GM12878 (cell line): ENCODE measurements around the gene MRPL28. TPM values are rescaled to one million over a fixed set of nuclear protein-coding genes. Genes with fewer than 3 reads are reported as not detected.

Experiments used
- ATAC-seq: fragments of 200-7000 bp; cut with Tn5 transposase; 3 replicates; pipeline ENCODE4 v1.9.1; 2020; ENCODE audit warnings: mild to moderate bottlenecking, moderate library complexity
- BruUV-seq: library from RNA; stranded (reverse); fragments of 400-500 nt; replicated peaks from 2 replicates; lab custom pipeline; 2021; lab: Mats Ljungman, UMichigan
- CTCF ChIA-PET: fragments of 300-600 bp; sonication (Branson Sonifier 250); formaldehyde crosslinking; extraction: SDS; loops from one replicate; lab custom pipeline; 2021; ENCODE audit warnings: inconsistent platforms; lab: Yijun Ruan, JAX
- POLR2A ChIA-PET: fragments of 350-600 bp; formaldehyde crosslinking; extraction: SDS; loops from one replicate; lab custom pipeline; 2021; ENCODE audit warnings: inconsistent platforms; lab: Charles Lee
- RAD21 ChIA-PET: fragments of 300-600 bp; sonication (Branson Sonifier 250); formaldehyde crosslinking; loops from one replicate; lab custom pipeline; 2023; ENCODE audit warnings: antibody characterized with exemption; ENCODE audit not compliant: unreplicated experiment; lab: Charles Lee
- SMC1A ChIA-PET: fragments of 300-600 bp; sonication (Branson Sonifier 250); formaldehyde crosslinking; loops from one replicate; lab custom pipeline; 2023; ENCODE audit not compliant: unreplicated experiment, uncharacterized antibody; lab: Charles Lee
- DNase-seq: peaks from one replicate; pipeline ENCODE4 v3.0.0-alpha.2; 2011; ENCODE audit warnings: low read depth, low spot score
- FAIRE-seq: peaks from 3 replicates; lab custom pipeline; 2011; peaks lifted over from hg19 to GRCh38; lab: Jason Lieb, UNC
- H2AFZ ChIP-seq: 2 replicates; pipeline ENCODE4 v1.6.0; 2011; ENCODE audit warnings: low read depth, low read length, control low read depth; ENCODE audit not compliant: control insufficient read depth
- H3K27ac ChIP-seq: 2 replicates; pipeline ENCODE4 v1.5.1; 2011; ENCODE audit warnings: control low read depth; ENCODE audit not compliant: control insufficient read depth, insufficient read depth
- H3K27me3 ChIP-seq, 2 experiments: replicated peaks in 1 of 2; 2 replicates each; pipeline versions ENCODE4 v1.6.0 to v1.6.1; 2011; ENCODE audit warnings: low read length in 1 of 2; ENCODE audit not compliant: control insufficient read depth in 2 of 2, insufficient read depth in 2 of 2
- H3K36me3 ChIP-seq, 2 experiments: 2 replicates each; pipeline ENCODE4 v1.5.1; 2011; ENCODE audit warnings: low read length in 1 of 2; ENCODE audit not compliant: control insufficient read depth in 2 of 2, insufficient read depth in 2 of 2
- H3K4me1 ChIP-seq: 2 replicates; pipeline ENCODE4 v1.6.1; 2011; ENCODE audit warnings: mild to moderate bottlenecking, low read length, moderate library complexity, mixed read lengths; ENCODE audit not compliant: control insufficient read depth, insufficient read depth
- H3K4me2 ChIP-seq: 2 replicates; pipeline ENCODE4 v1.6.0; 2011; ENCODE audit warnings: control low read depth; ENCODE audit not compliant: control insufficient read depth, insufficient read depth
- H3K4me3 ChIP-seq: fragments of 200-600 bp; sonication (generic); 2 replicates; pipeline ENCODE4 v1.5.1; 2016
- H3K79me2 ChIP-seq: 2 replicates; pipeline ENCODE4 v1.6.0; 2011; ENCODE audit warnings: low read length; ENCODE audit not compliant: control insufficient read depth, insufficient read depth
- H3K9ac ChIP-seq: 2 replicates; pipeline ENCODE4 v1.8.0; 2011; ENCODE audit warnings: low read length, control low read depth, mixed read lengths; ENCODE audit not compliant: control insufficient read depth, insufficient read depth
- H3K9me3 ChIP-seq: replicated peaks from 3 replicates; pipeline ENCODE4 v1.5.1; 2011; ENCODE audit warnings: mild to moderate bottlenecking, low read length; ENCODE audit not compliant: control insufficient read depth, insufficient read depth
- H4K20me1 ChIP-seq: 2 replicates; pipeline ENCODE4 v1.6.0; 2011; ENCODE audit not compliant: control insufficient read depth, insufficient read depth
- CHD4 ChIP-seq: fragments of 200-600 bp; sonication (generic); IDR thresholded peaks from 2 replicates; pipeline ENCODE4 v1.6.1; 2016; ENCODE audit warnings: mild to moderate bottlenecking
- HCFC1 ChIP-seq: fragments of 150-350 bp; IDR thresholded peaks from 2 replicates; pipeline ENCODE4 v1.6.1; 2014; ENCODE audit warnings: low read length
- LARP7 ChIP-seq: fragments of 450-650 bp; IDR thresholded peaks from 2 replicates; pipeline ENCODE4 v1.6.1; 2017; ENCODE audit warnings: mild to moderate bottlenecking
- SIX5 ChIP-seq: IDR thresholded peaks from 2 replicates; pipeline ENCODE4 v1.6.1; 2011; ENCODE audit warnings: mild to moderate bottlenecking, low read depth, low read length, moderate library complexity; ENCODE audit not compliant: severe bottlenecking
- TAF1 ChIP-seq: IDR thresholded peaks from 2 replicates; pipeline ENCODE4 v1.6.1; 2011; ENCODE audit warnings: mild to moderate bottlenecking, low read depth, low read length, borderline replicate concordance
- WGBS: methylation state at CpG from one replicate; pipeline ENCODE4 v1.1.6; 2016; ENCODE audit warnings: low lambda C conversion rate; ENCODE audit not compliant: insufficient replicate concordance, insufficient coverage; ENCODE audit errors: missing lambda C conversion rate; 5-methylcytosine and 5-hydroxymethylcytosine counted together
- in situ Hi-C: fragments of 300-500 bp; cut with MboI; formaldehyde crosslinking; loops from 9 replicates; pipeline ENCODE4 v1.14.3; 2018; ENCODE audit warnings: mixed read lengths
- intact Hi-C: fragments of 100-400 bp; cut with micrococcal nuclease; formaldehyde crosslinking; loops from one replicate; pipeline ENCODE4 v1.14.2; 2022; ENCODE audit not compliant: unreplicated experiment
- polyA plus RNA-seq, 11 experiments: library from polyadenylated mRNA; depleted of rRNA in 4 of 11; unstranded in 6 of 11; stranded (reverse) in 5 of 11; fragments of >200 nt; fragmentation: Nextera tagmentation in 4 of 11; fragmentation: Illumina TruSeq in 1 of 11; extraction: Ambion mirVana in 4 of 11; extraction: Trizol in 1 of 11; gene quantifications; 1 replicate in 1 of 11; 2 replicates in 10 of 11; pipeline versions ENCODE4 v1.2.1 to v1.2.3, GENCODE V29; 2011 to 2016; ENCODE audit warnings: inconsistent platforms in 2 of 11, missing spikeins in 2 of 11, low read depth in 1 of 11
- total RNA-seq, 4 experiments: library from RNA; depleted of rRNA in 3 of 4; stranded (reverse); fragments of >200 nt in 3 of 4; fragmentation: Illumina TruSeq in 1 of 4; extraction: Trizol in 1 of 4; gene quantifications; 2 replicates each; pipeline versions ENCODE4 v1.2.1 to v1.2.3, GENCODE V29; 2013 to 2021
- TF ChIP-seq, protein P1 (sequence below): fragments of 450-650 bp; IDR thresholded peaks from 2 replicates; pipeline ENCODE4 v1.6.1; 2017; ENCODE audit warnings: mild to moderate bottlenecking, moderate library complexity
- TF ChIP-seq, protein P2 (sequence below): IDR thresholded peaks from 2 replicates; pipeline ENCODE4 v1.6.1; 2011; ENCODE audit warnings: borderline replicate concordance, low read depth, mild to moderate bottlenecking, moderate library complexity, mixed read lengths, low read length; ENCODE audit not compliant: insufficient read depth; ENCODE audit errors: extremely low read length
- TF ChIP-seq, protein P3 (sequence below): fragments of 450-650 bp; formaldehyde crosslinking; IDR thresholded peaks from 2 replicates; pipeline ENCODE4 v1.5.0; 2022; ENCODE audit warnings: mild to moderate bottlenecking, missing genetic modification characterization
- TF ChIP-seq, protein P4 (sequence below): fragments of 450-650 bp; IDR thresholded peaks from 2 replicates; pipeline ENCODE4 v1.6.1; 2017; ENCODE audit warnings: antibody characterized with exemption, mild to moderate bottlenecking, moderate library complexity

The MRPL28 gene
- total and polyA plus RNA-seq, 10 of the 15 experiments (the other 5 are each of a cell fraction or from before 2014, with no cell fraction given), result 1.6 to 185 (median 110) TPM

DNA sequence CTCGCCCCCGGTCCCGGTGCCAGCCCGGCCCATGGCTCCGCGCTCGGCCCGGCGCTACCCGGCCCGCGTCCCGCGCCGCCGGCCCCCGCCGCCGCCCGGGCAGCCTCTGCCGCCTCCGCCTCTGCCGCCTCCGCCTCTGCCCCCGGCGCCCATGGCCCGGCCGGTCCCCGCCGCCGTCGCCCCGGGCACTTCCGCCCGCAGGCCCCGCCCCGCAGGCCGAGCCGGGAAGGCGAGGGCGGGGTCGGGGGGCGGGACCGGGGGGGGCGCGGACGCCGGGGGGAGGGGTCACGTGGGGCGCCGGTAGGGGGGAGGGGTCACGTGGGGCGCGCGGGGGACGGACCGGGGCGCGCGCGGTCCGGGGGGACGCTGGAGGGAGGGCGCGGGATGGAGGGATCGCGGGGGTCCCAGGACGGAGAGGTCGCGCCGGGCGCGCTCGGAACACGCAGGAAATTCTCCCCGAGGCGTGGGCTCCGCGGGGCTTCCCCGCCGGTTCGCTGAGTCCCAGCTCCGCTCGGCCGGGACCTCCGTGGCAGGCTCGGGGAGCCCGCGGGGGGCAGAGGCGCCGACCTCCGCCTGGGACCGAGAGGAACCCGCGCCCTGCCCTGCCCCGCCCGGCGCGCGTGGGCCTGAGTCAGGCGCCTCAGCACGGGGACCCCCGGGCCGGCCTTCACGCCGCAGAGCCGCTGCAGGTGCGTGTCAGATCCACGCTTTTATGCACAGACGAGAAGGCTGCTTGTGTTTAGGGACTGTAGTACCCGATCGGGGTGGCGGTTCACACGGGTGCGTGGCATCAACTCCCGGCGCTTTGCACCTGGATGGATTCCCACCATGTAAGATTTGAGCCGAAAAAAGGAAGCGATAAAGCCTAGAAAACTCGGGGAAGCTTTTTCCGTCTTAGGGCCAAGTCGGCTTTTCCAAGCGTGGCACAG, 11.7 kb upstream of the MRPL28 start, which contains the start of gene PGAP6:
PGAP6 (minus strand) TSS at position 190 of the 929 bp plus-strand sequence; CDS start at position 33, 157 bp downstream.
- BruUV-seq, result TSS peak; percentile 85
- Histone ChIP-seq H2AFZ (peak within 1 kb of the TSS; percentile 82), H3K27ac (peak within 1 kb of the TSS; percentile 56), H3K27me3 (no peaks in the 10 kb centered on the region), H3K79me2 (peaks cover 14% of the 10 kb centered on the region), H3K9me3 (no peaks in the 10 kb centered on the region), H3K4me2 (peak within 1 kb of the TSS; percentile 95), H4K20me1 (no peaks in the 10 kb centered on the region), H3K4me1 (peaks cover 14% of the 10 kb centered on the region), H3K4me3 (peak within 1 kb of the TSS; percentile 97), H3K36me3 (no peaks in the 10 kb centered on the region; a peak in 1 of 4 replicates), H3K9ac (peak within 1 kb of the TSS; percentile 82)
- ChIA-PET CTCF (interaction anchor here (0.7 to 1.7 kb wide), 3 partner anchors 20 to 32 kb away, joined by 3 to 7 read pairs (median 3); partner anchors contain the start of gene DECR2), RAD21 (interaction anchor here (0.6 to 1.9 kb wide), 5 partner anchors 12 to 146 kb away, joined by 3 to 7 read pairs (median 4); partner anchors contain the start of genes AXIN1, CAPN15, DECR2 and MRPL28), POLR2A (interaction anchor here (1.2 to 3.8 kb wide), 4 partner anchors 11 to 29 kb away, joined by 5 to 22 read pairs (median 8); partner anchors contain the start of genes AXIN1, DECR2 and MRPL28), SMC1A (interaction anchor here (0.7 to 1.8 kb wide), 3 partner anchors 11 to 19 kb away, joined by 3 to 5 read pairs (median 4); partner anchors contain the start of genes DECR2 and MRPL28)
- FAIRE-seq (no peak), ATAC-seq (peak; percentile 48), DNase-seq (no peak)
- WGBS, result under 1% methylated on average over 39 of the region's 123 CpGs
- in situ Hi-C loops (no loop called here), intact Hi-C loops (no loop called here)
- TF ChIP-seq, protein P1, sequence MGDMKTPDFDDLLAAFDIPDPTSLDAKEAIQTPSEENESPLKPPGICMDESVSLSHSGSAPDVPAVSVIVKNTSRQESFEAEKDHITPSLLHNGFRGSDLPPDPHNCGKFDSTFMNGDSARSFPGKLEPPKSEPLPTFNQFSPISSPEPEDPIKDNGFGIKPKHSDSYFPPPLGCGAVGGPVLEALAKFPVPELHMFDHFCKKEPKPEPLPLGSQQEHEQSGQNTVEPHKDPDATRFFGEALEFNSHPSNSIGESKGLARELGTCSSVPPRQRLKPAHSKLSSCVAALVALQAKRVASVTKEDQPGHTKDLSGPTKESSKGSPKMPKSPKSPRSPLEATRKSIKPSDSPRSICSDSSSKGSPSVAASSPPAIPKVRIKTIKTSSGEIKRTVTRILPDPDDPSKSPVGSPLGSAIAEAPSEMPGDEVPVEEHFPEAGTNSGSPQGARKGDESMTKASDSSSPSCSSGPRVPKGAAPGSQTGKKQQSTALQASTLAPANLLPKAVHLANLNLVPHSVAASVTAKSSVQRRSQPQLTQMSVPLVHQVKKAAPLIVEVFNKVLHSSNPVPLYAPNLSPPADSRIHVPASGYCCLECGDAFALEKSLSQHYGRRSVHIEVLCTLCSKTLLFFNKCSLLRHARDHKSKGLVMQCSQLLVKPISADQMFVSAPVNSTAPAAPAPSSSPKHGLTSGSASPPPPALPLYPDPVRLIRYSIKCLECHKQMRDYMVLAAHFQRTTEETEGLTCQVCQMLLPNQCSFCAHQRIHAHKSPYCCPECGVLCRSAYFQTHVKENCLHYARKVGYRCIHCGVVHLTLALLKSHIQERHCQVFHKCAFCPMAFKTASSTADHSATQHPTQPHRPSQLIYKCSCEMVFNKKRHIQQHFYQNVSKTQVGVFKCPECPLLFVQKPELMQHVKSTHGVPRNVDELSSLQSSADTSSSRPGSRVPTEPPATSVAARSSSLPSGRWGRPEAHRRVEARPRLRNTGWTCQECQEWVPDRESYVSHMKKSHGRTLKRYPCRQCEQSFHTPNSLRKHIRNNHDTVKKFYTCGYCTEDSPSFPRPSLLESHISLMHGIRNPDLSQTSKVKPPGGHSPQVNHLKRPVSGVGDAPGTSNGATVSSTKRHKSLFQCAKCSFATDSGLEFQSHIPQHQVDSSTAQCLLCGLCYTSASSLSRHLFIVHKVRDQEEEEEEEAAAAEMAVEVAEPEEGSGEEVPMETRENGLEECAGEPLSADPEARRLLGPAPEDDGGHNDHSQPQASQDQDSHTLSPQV, result no peak
- no peak for TF ChIP-seq HCFC1
- peak; percentile 95 for TF ChIP-seq LARP7
- TF ChIP-seq, protein P2, sequence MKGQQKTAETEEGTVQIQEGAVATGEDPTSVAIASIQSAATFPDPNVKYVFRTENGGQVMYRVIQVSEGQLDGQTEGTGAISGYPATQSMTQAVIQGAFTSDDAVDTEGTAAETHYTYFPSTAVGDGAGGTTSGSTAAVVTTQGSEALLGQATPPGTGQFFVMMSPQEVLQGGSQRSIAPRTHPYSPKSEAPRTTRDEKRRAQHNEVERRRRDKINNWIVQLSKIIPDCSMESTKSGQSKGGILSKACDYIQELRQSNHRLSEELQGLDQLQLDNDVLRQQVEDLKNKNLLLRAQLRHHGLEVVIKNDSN, result peak; percentile 65
- no peak for TF ChIP-seq SIX5
- TF ChIP-seq, protein P3, sequence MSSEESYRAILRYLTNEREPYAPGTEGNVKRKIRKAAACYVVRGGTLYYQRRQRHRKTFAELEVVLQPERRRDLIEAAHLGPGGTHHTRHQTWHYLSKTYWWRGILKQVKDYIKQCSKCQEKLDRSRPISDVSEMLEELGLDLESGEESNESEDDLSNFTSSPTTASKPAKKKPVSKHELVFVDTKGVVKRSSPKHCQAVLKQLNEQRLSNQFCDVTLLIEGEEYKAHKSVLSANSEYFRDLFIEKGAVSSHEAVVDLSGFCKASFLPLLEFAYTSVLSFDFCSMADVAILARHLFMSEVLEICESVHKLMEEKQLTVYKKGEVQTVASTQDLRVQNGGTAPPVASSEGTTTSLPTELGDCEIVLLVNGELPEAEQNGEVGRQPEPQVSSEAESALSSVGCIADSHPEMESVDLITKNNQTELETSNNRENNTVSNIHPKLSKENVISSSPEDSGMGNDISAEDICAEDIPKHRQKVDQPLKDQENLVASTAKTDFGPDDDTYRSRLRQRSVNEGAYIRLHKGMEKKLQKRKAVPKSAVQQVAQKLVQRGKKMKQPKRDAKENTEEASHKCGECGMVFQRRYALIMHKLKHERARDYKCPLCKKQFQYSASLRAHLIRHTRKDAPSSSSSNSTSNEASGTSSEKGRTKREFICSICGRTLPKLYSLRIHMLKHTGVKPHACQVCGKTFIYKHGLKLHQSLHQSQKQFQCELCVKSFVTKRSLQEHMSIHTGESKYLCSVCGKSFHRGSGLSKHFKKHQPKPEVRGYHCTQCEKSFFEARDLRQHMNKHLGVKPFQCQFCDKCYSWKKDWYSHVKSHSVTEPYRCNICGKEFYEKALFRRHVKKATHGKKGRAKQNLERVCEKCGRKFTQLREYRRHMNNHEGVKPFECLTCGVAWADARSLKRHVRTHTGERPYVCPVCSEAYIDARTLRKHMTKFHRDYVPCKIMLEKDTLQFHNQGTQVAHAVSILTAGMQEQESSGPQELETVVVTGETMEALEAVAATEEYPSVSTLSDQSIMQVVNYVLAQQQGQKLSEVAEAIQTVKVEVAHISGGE (CRISPR knock-in tag), result no peak
- TF ChIP-seq TAF1, result no peak
- TF ChIP-seq CHD4, result no peak
- TF ChIP-seq, protein P4, sequence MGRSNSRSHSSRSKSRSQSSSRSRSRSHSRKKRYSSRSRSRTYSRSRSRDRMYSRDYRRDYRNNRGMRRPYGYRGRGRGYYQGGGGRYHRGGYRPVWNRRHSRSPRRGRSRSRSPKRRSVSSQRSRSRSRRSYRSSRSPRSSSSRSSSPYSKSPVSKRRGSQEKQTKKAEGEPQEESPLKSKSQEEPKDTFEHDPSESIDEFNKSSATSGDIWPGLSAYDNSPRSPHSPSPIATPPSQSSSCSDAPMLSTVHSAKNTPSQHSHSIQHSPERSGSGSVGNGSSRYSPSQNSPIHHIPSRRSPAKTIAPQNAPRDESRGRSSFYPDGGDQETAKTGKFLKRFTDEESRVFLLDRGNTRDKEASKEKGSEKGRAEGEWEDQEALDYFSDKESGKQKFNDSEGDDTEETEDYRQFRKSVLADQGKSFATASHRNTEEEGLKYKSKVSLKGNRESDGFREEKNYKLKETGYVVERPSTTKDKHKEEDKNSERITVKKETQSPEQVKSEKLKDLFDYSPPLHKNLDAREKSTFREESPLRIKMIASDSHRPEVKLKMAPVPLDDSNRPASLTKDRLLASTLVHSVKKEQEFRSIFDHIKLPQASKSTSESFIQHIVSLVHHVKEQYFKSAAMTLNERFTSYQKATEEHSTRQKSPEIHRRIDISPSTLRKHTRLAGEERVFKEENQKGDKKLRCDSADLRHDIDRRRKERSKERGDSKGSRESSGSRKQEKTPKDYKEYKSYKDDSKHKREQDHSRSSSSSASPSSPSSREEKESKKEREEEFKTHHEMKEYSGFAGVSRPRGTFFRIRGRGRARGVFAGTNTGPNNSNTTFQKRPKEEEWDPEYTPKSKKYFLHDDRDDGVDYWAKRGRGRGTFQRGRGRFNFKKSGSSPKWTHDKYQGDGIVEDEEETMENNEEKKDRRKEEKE, result 0 out of 2 replicates have a peak, but pooled peaks have one; percentile 14
